LNCaP clone FGC (cell line): ENCODE measurements around the gene HCN4.
"Not testable (repeated sequence)": the region's sequence is repeated elsewhere in the genome, so short reads cannot be mapped to it uniquely, and the experiment has no call there.

Source experiments
- DNase-seq: peaks from one replicate; pipeline ENCODE4 v3.0.0-alpha.2; 2011; ENCODE audit warnings: low read depth
- H3K4me3 ChIP-seq: 2 replicates; pipeline ENCODE4 v1.5.1; 2011; ENCODE audit warnings: mild to moderate bottlenecking, low read depth, low read length, control low read depth
- TF ChIP-seq, protein P1 (sequence below): IDR thresholded peaks from 2 replicates; pipeline ENCODE4 v1.5.1; 2012; ENCODE audit warnings: mild to moderate bottlenecking; ENCODE audit not compliant: control insufficient read depth, insufficient read depth; ENCODE audit errors: extremely low read depth

The HCN4 gene

DNA sequence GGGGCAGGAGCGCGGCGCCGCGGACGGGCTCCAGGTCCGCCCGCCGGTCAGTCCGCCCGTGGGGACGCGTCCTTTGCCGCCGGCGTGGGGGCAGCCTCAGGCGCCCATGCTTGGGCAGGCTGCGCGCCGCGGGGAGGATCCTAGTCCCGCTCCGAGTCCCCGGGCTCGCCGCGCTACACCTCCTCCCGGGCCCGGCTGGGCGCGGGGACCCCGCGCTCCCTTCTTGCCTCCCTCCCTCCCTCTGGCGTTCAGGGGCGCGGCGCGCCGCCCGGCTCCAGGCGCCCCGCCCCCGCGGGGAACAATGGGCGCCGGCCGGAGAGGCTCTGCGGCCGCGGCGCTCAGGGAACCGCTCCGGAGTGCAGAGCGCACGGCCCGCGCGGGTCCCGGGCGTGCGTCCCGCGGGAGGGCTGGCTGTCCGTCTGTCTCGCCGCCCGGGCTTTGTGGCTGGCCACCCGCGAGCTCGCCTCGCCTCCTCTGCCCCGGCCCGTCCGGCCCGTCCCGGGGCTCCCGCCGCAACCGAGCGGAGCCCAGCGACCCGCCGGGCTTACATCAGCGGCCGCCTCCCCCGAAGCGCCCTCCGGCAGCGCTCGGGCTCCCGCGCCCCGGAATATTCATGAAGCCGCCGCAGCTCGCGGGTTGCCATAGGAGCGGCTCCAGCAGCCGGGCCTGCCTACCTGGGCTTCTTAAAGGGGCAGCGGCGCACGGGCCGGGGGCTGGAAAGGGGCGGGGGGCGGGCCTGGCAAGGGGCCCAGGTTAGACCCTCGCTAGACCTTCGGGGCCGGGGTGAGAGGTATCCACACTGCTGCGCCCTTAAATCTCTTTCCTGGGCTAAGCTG is at the start of gene HCN4:
HCN4 (minus strand) TSS at position 658 of the 836 bp plus-strand sequence. CDS start 688 bp downstream, outside the sequence.
- no peak for DNase-seq
- TF ChIP-seq, protein P1, sequence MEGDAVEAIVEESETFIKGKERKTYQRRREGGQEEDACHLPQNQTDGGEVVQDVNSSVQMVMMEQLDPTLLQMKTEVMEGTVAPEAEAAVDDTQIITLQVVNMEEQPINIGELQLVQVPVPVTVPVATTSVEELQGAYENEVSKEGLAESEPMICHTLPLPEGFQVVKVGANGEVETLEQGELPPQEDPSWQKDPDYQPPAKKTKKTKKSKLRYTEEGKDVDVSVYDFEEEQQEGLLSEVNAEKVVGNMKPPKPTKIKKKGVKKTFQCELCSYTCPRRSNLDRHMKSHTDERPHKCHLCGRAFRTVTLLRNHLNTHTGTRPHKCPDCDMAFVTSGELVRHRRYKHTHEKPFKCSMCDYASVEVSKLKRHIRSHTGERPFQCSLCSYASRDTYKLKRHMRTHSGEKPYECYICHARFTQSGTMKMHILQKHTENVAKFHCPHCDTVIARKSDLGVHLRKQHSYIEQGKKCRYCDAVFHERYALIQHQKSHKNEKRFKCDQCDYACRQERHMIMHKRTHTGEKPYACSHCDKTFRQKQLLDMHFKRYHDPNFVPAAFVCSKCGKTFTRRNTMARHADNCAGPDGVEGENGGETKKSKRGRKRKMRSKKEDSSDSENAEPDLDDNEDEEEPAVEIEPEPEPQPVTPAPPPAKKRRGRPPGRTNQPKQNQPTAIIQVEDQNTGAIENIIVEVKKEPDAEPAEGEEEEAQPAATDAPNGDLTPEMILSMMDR = no peak
- H3K4me3 ChIP-seq = no peak within 1 kb of the TSS

DNA sequence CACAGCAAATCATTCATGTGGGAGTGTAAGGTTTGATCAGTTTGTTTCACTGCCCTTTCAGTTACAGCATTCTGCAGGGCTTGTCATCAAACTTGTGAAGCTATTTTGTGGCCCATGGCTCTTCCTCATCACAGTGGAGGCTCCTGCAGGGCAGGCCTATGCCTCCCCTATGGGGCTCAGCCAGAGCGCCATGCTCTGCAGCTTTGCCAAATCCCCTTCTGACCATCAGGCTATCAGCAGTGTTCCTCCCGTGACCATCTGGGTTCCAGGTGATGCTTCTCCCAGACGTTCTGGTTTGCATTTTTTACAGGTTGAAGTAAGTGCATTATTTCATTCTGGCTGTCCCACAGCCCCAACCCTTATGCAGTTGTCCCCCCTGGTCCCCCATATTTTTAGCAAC is 46.1 kb upstream of the HCN4 start:
- TF ChIP-seq, protein P1 = no peak
- no peak for DNase-seq

DNA sequence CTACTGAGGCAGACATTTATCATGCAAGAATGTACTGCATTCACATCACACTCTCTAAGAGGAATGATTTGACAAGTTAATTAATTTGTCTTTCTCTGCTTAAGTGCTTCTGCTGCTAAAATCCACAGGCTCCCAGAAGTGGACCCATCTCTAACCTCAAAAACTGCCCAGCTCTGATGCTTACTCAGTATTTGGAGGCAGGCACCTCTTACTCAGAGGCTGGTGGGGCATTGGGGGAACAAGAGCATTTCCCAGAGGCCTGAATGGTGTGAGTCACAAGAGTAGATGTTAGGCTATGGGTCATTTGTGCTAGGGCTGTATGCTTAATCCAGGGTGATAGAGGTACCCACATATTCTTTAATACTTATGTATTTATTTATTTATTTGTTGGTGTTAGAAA is 34.4 kb upstream of the HCN4 start:
- H3K4me3 ChIP-seq = no peak overlapping the region
- DNase-seq = no peak
- TF ChIP-seq, protein P1 = no peak

More for the DNA sequence above, 46.1 kb upstream of the HCN4 start:
- H3K4me3 ChIP-seq = no peak overlapping the region

DNA sequence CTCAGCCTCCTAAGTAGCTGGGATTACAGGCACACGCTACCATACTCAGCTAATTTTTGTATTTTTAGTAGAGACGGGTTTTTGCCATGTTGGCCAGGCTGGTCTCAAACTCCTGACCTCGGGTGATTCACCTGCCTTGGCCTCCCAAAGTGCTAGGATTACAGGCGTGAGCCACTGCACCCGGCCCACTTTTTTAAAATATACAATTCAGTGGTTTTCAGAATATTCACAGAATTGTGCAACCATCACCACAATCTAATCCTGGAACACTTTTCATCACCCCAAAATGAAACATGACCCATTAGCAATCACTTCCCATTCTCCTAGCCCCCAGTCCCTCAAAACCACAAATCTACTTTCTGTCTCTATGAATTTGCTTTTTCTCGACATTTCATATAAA is 31.5 kb upstream of the HCN4 start:
- not testable (repeated sequence) for H3K4me3 ChIP-seq, DNase-seq

DNA sequence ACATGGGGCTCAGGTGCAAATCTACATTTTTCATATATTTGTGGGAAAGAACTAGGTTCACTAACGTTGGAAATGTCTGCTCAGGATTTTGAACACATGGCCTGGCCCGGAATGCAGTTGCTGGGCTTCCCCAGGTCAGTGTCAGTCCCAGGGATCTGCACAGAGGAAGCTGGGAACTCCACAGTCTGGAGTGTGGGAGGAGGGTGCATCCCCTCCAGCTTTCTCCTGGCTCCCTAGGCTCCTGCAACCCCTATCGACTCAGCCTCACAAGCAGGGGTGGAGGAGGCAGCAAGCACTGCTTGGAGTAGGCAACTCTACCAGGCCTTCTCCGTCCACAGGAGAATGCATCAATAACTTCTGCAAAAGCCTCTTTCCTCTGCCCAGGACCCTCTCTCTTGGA is 30.1 kb upstream of the HCN4 start:
- TF ChIP-seq, protein P1 = no peak
- no peak overlapping the region for H3K4me3 ChIP-seq
- DNase-seq = no peak

DNA sequence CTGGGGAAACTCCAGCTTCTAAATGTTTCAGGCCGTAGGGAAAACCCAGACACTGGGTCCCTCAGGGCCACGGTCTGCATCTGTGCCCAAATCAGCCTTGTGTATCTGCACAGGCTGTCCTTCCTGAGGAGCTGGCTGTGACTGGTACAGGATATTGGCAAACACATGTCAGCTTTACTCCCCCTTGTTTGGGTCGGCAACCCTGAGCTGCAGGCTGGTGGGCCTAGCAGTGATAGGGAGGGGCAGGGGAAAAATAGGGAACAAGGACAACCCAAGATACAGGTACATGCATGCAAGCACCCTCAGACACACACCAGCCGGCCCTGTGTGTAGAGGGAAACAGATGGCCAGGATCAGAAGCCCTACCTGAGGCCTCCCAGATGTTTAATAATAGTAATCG is 28.7 kb upstream of the HCN4 start:
- H3K4me3 ChIP-seq = no peak overlapping the region
- TF ChIP-seq, protein P1 = no peak
- no peak for DNase-seq

DNA sequence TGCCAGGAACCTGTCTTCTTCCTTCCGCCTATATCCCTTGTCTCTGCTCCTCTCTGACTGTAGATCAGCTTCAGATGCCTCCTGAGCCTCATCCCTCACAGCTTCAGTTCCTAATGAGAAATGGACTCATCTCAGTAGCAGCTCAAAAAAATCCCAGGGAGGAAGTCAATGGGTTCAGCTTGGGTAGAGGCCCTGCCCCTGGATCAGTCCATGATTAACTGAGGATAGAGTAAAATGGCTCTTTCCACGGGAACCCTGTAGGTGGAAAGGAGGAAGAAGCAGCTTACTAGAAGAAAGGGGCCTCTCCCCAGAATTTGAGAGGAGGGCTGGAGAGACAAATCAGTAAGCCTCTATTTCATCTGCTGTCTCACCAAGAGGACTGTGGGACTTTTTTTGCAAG is 26.9 kb upstream of the HCN4 start:
- TF ChIP-seq, protein P1 = no peak
- H3K4me3 ChIP-seq = no peak overlapping the region
- DNase-seq = no peak
